ENCODE measurements around the gene PCDHA1.
"Not testable (repeated sequence)": the region's sequence is repeated elsewhere in the genome, so short reads cannot be mapped to it uniquely, and the experiment has no call there.

The PCDHA1 gene

GRCh38 chr5:140849831-140850634, 64.1 kb downstream of the PCDHA1 start:
- DNase-seq (ENCODE audit: low read depth): not testable (repeated sequence)

DNA sequence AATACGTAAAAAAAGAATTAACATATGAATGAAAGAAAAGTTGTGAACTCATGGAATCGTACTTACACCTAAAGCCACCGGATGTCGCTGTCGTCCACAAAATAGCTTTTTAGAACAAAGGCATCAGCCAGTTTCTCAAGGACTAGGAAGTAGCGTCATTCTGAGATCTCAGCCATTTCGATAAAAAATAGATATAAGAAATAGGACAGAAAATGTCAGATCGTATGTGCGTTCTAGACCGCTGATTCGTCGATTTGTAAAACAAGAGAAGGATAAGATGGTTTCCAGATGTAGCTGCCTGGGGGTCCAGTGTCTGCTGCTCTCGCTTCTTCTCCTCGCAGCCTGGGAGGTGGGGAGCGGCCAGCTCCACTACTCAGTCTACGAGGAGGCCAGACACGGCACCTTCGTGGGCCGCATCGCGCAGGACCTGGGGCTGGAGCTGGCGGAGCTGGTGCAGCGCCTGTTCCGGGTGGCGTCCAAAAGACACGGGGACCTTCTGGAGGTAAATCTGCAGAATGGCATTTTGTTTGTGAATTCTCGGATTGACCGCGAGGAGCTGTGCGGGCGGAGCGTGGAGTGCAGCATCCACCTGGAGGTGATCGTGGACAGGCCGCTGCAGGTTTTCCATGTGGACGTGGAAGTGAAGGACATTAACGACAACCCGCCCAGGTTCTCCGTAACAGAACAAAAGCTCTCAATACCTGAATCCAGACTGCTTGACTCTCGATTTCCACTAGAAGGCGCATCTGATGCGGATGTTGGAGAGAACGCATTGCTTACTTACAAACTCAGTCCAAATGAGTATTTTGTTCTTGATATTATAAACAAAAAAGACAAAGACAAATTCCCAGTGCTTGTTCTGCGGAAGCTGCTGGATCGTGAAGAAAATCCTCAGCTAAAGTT, 70.1 kb downstream of the PCDHA1 start, which contains the start of gene PCDHA10:
PCDHA10 (plus strand) TSS at position 126 of the 903 bp plus-strand sequence; CDS start at position 278, 152 bp downstream.
- DNase-seq (ENCODE audit: low read depth): no peak

- no peak for DNase-seq (ENCODE audit: low read depth)
These were observed 71.4 kb downstream of the PCDHA1 start for GRCh38 chr5:140857177-140857986.

GRCh38 chr5:140857987-140858240, 72.0 kb downstream of the PCDHA1 start:
- DNase-seq (ENCODE audit: low read depth): no peak

GRCh38 chr5:140862441-140863295, 76.7 kb downstream of the PCDHA1 start:
- no peak for DNase-seq (ENCODE audit: low read depth)

DNA sequence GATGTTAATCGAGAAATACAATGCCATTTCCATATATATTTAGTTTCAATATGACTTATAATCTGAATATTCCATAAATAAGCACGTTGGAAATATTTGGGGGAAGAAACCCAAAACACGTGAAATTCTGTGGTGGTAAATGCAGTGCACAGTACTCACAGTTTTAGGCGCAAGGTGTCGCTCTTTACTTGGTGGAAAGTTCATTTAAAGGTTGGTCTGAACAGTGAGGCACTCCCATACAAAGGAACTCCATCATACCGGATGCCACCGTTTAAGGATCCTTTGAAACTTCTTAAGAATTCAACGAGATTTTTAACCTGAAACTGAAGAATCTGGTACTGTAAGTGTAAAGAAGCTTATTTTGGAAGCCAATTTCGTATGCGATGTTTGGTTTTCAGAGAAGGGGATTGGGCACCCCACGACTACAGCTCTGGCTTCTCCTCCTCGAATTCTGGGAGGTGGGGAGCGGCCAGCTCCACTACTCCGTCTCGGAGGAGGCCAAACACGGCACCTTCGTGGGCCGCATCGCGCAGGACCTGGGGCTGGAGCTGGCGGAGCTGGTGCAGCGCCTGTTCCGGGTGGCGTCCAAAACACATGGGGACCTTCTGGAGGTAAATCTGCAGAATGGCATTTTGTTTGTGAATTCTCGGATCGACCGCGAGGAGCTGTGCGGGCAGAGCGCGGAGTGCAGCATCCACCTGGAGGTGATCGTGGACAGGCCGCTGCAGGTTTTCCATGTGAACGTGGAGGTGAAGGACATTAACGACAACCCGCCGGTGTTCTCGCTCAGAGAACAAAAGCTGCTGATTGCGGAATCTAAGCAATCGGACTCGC, 83.0 kb downstream of the PCDHA1 start, which contains the start of gene PCDHA11:
PCDHA11 (plus strand) TSS at position 237 of the 834 bp plus-strand sequence; CDS start at position 384, 147 bp downstream.
- DNase-seq (ENCODE audit: low read depth): no peak

DNA sequence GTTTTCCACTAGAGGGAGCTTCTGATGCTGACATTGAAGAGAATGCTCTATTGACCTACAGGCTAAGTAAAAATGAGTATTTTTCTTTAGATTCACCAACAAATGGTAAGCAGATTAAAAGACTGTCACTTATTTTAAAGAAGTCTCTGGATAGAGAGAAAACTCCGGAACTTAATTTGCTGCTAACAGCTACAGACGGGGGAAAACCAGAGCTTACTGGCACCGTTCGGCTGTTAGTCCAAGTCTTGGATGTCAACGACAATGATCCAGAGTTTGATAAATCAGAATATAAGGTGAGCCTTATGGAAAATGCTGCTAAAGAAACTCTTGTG, 83.6 kb downstream of the PCDHA1 start:
- no peak for DNase-seq (ENCODE audit: low read depth)

GRCh38 chr5:140870221-140871201, 84.6 kb downstream of the PCDHA1 start:
- no peak for DNase-seq (ENCODE audit: low read depth)

GRCh38 chr5:140875085-140876065, 89.4 kb downstream of the PCDHA1 start, which contains the start of gene PCDHA12:
PCDHA12 (plus strand) TSS chr5:140875308; CDS start chr5:140875473, 165 bp downstream.
- no peak for DNase-seq (ENCODE audit: low read depth)

GRCh38 chr5:140876541-140877261, 90.8 kb downstream of the PCDHA1 start:
- not testable (repeated sequence) for DNase-seq (ENCODE audit: low read depth)

DNA sequence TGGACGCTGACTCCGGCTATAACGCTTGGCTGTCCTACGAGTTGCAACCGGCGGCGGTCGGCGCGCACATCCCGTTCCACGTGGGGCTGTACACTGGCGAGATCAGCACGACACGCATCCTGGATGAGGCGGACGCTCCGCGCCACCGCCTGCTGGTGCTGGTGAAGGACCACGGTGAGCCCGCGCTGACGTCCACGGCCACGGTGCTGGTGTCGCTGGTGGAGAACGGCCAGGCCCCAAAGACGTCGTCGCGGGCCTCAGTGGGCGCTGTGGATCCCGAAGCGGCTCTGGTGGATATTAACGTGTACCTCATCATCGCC, 91.3 kb downstream of the PCDHA1 start:
- no peak for DNase-seq (ENCODE audit: low read depth)

- no peak for DNase-seq (ENCODE audit: low read depth)
These were observed 96.1 kb downstream of the PCDHA1 start, which contains the start of gene PCDHA13 for GRCh38 chr5:140881889-140882590. PCDHA13 (plus strand) TSS chr5:140882124; CDS start chr5:140882269, 145 bp downstream.

DNA sequence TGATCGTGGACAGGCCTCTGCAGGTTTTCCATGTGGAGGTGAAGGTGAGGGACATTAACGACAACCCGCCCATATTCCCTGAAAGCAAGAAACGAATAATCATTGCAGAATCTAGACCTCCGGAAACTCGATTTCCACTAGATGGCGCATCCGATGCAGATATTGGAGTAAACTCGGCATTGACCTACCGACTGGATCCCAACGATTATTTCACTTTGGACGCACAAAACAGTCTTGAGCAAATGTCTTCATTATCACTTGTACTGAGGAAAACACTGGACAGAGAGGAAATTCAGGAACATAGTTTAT, 96.6 kb downstream of the PCDHA1 start:
- DNase-seq (ENCODE audit: low read depth): no peak

- DNase-seq (ENCODE audit: low read depth): no peak
These were observed 97.4 kb downstream of the PCDHA1 start for GRCh38 chr5:140883373-140883772.

- no peak for DNase-seq (ENCODE audit: low read depth)
These were observed 98.2 kb downstream of the PCDHA1 start for GRCh38 chr5:140883927-140884697.

DNA sequence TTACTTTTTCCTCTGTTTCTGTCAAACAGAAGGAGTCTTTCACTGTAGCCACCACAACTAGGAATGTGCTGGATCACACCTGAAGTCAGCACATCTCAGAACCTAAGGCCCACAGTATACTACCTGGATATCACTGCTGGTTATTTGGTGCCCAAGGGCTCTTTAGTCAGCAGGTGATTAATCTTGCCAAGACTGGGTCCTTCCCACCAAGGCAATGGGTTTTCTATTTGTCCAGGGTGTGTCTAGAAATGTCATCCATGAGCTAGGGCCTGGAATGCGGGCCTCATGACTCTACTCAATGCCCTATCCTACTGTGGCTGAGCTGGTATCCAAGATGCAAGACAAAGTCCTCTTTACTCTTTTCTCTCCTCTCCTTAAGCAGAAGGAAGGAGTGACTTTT, 130.4 kb downstream of the PCDHA1 start:
- no peak for DNase-seq (ENCODE audit: low read depth)
